Dedifferentiated amniotic fluid mesenchymal stem cell (primary cell): ENCODE data around the gene NUDT5.
"Not testable (repeated sequence)": the region's sequence is repeated elsewhere in the genome, so short reads cannot be mapped to it uniquely, and the experiment has no call there.

ENCODE experiments used
- DNase-seq: peaks from one replicate; pipeline ENCODE4 v3.0.0-alpha.2; 2016; ENCODE audit errors: extremely low spot score

NUDT5 gene

DNA sequence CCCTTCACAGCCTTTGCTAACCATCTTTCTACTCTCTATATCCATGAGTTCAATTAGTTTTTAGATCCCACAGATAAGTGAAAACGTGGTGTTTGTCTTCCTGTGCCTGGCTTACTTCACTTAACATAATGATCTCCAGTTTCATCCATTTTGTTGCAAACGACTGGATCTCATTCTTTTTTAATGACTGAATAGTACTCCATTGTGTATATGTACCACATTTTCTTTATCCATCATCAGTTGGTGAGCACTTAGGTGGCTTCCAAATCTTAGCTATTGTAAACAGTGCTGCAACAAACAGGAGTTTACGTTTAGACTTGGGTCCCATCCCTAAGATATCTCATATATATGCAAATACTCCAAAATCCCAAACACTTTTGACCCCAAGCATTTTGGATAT, 9.4 kb upstream of the NUDT5 start:
- no peak for DNase-seq

GRCh38 chr10:12202226-12202625, 6.5 kb upstream of the NUDT5 start:
- DNase-seq: no peak

GRCh38 chr10:12201543-12201942, 5.9 kb upstream of the NUDT5 start:
- no peak for DNase-seq

DNA sequence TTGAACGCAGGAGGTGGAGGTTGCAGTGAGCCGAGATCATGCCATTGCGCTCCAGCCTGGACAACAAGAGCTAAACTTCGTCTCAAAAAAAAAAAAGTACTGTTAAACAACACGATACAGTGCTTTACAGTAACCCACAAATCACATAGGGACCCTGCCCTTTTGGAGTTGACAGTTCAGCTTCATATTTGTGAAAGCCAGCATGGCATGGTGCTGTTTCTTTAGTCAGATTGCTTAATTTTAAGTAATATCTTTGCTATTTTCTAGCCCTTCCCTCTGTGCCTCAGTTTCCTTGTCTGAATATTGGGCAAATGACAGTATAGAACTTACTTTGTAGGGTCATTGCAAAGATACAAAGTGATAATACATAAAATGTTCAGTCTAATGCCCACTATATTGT, 5.2 kb upstream of the NUDT5 start:
- no peak for DNase-seq

DNA sequence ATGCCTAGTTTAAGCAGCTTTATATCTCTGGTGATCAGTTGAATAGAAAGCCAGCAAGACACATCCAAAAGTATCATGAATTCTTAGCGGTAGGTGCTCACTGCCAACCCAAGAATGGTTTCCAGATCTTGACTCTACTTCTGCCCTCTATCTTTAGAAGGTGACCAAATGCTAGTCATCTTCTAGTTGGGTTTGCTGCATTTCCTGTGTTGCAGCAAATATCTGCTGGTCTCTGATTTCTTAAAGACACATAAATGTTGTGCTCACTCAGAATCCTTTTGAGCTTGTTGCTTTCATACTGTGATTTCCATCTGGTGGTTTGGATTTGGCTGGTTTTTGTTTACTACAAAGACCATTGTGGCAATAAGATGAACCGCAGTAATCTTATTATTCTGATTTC, 2.5 kb upstream of the NUDT5 start:
- DNase-seq: no peak

- DNase-seq: no peak
Measured at GRCh38 chr10:12196531-12197211, 980 bp upstream of the NUDT5 start.

GRCh38 chr10:12195281-12195602, 449 bp downstream of the NUDT5 start:
- no peak for DNase-seq

- peak; percentile 39 for DNase-seq
Measured at GRCh38 chr10:12194752-12195271, 879 bp downstream of the NUDT5 start.

DNA sequence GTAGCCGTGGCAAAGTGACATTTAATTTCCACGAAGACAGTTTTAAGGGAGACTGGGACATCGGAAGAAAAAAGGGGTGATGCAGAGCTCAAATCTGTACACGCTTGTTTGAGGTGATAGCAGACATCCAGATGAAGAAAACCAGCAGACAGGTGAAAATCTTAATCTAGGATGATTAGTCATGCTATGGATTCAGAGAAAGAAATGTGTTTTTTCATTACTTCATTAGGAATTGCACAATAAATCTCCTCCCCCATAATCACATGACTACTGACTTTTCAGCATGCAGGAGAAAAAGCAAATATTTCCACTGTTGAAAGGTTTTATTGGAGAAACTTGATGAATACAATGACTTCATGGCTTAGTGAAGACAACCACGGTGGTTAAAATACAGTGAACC, 2.5 kb downstream of the NUDT5 start:
- no peak for DNase-seq

- DNase-seq: no peak
Measured at GRCh38 chr10:12191715-12192114, 4.0 kb downstream of the NUDT5 start.

DNA sequence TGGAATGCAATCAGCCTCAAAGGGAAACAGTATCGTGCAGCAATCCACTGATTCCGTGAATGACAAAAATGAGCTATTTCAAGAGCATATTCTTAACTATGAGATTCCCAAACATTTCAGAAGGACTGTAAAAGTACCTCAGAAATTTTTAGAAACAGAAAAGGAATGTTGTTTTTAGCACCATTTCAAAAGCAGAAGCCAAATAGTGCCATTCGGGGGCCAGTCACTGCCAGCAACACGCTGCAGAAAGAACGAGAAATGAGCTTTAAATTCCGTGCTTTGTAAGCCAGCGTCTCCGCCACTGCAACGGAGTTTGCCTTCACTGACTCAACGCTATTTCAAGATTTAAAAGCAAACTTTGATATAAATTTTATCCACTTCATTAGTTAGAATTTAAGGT, 6.3 kb downstream of the NUDT5 start:
- DNase-seq: no peak

GRCh38 chr10:12188656-12189055, 7.0 kb downstream of the NUDT5 start:
- no peak for DNase-seq

DNA sequence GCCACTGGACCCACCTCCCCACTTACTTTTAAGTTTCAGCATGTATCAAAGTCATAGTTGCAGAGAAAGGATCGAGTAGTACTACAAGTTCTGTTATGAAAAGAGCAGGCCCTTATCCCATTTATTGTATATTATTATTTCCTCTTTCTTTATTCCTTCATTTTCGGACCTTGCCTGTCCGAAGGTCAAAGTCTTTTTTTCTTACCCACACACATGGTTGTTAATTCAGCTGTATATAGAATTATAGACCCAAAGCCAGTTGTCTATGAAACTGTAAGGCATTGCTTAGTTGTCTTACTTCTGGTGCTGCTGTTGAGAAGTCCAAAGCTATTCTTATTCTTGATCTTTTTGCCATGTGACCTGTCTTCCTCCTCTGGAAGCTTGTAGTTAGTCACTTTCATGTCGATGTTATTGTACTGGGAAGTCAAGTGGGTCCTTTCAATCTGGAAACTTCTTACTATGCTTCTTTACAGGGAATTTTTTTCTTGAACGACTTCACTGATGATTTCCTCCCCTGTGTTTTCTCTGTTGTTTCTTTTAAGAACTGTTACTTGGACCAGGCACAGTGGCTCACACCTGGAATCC, 8.3 kb downstream of the NUDT5 start:
- DNase-seq: no peak

GRCh38 chr10:12186323-12186722, 9.4 kb downstream of the NUDT5 start:
- DNase-seq: no peak

DNA sequence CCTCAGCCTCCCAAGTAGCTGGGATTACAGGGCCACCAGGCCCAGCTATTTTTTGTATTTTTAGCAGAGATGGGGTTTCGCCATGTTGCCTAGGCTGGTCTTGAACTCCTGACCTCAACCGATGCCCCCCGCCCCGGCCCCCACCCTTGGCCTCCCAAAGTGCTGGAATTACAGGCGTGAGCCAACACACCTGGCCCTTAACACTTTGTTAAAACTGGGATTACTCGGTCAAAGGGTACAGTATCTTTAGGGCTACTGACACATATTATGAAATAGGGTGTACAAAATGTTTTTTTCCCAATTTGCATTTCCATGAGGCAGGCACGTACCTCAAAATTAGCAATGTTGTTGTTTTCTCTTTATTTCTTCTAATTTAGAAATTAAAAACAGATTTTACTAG, 11.5 kb downstream of the NUDT5 start:
- DNase-seq: no peak

DNA sequence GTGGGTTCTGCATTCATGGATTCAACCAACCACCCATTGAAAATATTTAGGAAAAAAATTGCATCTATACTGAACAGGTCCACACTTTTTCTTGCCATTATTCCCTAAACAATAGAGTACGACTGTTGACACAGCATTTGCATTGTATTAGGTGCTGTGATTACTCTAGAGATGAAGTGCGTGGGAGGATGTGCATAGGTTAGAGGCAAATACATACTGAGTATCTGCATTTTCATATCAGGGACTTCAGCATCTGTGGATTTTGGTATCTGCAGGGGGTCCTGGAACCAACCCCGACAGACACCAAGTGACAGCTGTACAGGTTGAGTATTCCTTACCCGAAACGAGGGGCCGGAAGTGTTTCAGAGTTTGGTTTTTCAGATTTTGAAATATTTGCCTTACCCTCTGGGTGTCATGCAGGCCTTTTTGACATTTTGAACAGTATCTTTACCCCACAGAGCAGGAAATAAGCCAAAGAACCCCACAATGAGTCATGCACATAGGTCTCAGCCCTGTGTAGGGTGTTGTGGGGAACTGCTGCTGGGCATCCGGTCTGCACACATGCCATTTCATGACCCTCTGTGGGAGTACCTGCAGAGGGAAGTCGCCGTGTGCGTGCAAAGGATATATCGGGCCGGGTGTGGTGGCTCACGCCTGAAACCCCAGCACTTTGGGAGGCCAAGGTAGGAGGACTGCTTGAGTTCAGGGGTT, 14.5 kb downstream of the NUDT5 start:
- no peak for DNase-seq

GRCh38 chr10:12180221-12180974, 15.3 kb downstream of the NUDT5 start:
- no peak for DNase-seq

DNA sequence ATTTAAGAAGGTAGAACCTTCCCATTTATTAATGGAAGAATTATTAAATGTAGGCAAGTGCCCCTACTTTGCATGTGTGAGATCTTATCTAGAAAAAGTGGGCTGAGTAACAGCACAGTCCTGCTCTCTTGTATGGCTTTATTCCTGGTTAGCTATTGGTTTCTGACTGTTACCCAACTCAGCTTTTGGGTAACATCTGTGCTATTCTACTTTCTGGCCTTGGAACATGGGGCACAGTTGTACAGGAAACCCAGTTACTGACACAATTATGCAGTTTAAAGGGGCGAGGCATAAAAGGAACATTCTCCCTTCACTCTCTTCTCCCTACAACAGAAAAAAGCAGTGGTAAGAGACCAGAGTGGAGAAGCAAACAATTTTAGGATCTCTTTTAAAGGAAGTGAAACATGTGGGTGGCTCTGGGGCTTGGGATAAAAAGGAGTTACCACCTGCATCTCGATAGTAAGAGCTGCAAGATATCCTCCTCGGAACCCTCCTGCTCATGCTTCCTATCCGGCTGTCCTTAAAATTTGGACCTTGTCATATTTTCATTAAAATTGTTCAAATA, 16.0 kb downstream of the NUDT5 start:
- no peak for DNase-seq

DNA sequence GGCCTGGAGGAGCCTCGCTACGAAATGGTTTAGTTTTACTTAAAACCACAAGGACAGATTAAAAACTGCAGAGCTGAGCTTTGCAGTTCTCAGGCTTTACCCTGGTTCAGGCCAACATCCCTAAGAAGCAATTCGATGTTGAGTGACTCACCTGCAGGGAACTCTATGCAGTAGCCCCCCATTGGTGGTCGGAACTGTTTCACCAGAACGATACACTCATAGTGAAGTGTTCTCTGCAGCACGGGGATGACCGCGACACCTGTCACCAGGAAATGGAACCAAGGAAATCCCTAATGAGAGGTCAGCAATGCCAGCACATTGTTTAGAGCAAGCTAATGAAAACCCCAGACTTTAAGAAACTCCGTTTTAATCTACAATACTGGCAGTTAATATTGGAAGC, 18.0 kb downstream of the NUDT5 start:
- no peak for DNase-seq

DNA sequence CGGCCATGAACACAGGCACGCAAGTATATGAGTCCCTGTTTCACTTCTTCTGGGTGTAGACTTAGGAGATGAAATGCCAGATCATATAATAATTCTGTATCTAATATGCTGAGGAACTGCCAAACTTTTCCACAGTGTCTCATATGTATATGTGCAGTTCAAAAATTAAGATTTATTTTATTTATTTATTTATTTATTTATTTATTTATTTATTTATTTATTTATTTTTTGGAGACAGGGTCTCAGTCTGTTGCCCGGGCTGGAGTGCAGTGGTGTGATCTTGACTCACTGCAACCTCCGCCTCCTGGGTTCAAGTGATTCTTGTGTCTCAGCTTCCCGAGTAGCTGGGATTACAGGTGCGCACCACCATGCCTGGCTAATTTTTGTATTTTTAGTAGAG, 24.2 kb downstream of the NUDT5 start:
- DNase-seq: not testable (repeated sequence)

GRCh38 chr10:12165999-12166775, 29.5 kb downstream of the NUDT5 start:
- DNase-seq: no peak
